Spleen (tissue), 11 donors: ENCODE measurements around the gene HRH2. TPM values are rescaled to one million over a fixed set of nuclear protein-coding genes. Genes with fewer than 3 reads are reported as not detected.

ENCODE experiments used
- DNase-seq: peaks from one replicate; pipeline ENCODE4 v3.0.0-alpha.2; 2020
- H3K27ac ChIP-seq, 8 donors: fragments of 200-600 bp; sonication (generic) in 7 of 8; 1 replicate in 4 of 8; 2 replicates in 4 of 8; pipeline versions ENCODE4 v1.5.0 to v1.8.0; 2016 to 2021; ENCODE audit warnings: inconsistent platforms in 4 of 8, mild to moderate bottlenecking in 4 of 8, moderate library complexity in 1 of 8
- H3K27me3 ChIP-seq, 7 donors: fragments of 200-600 bp; sonication (generic) in 6 of 7; replicated peaks in 1 of 7; 1 replicate in 4 of 7; 2 replicates in 3 of 7; pipeline versions ENCODE4 v1.5.0 to v1.8.0; 2016 to 2021; ENCODE audit warnings: inconsistent platforms in 3 of 7, mild to moderate bottlenecking in 1 of 7
- H3K36me3 ChIP-seq, 6 donors: fragments of 200-600 bp; sonication (generic) in 5 of 6; 1 replicate in 4 of 6; 2 replicates in 2 of 6; pipeline versions ENCODE4 v1.5.0 to v1.8.0; 2016 to 2021; ENCODE audit warnings: inconsistent platforms in 2 of 6
- H3K4me1 ChIP-seq, 6 donors: fragments of 200-600 bp; sonication (generic) in 5 of 6; 1 replicate in 3 of 6; 2 replicates in 3 of 6; pipeline versions ENCODE4 v1.5.0 to v1.8.0; 2016 to 2021; ENCODE audit warnings: inconsistent platforms in 3 of 6
- H3K4me3 ChIP-seq, 8 donors: fragments of 200-600 bp; sonication (generic) in 7 of 8; 1 replicate in 4 of 8; 2 replicates in 4 of 8; pipeline versions ENCODE4 v1.5.0 to v1.8.0; 2016 to 2021; ENCODE audit warnings: inconsistent platforms in 4 of 8, mild to moderate bottlenecking in 4 of 8, moderate library complexity in 2 of 8
- H3K9me3 ChIP-seq, 8 donors: fragments of 200-600 bp; sonication (generic) in 7 of 8; 1 replicate in 4 of 8; 2 replicates in 4 of 8; pipeline versions ENCODE4 v1.5.0 to v1.8.0; 2016 to 2021; ENCODE audit warnings: inconsistent platforms in 4 of 8
- CTCF ChIP-seq, 11 experiments: fragments of 200-600 bp in 7 of 11; fragments of 450-650 bp in 4 of 11; sonication (generic) in 4 of 11; IDR thresholded peaks in 8 of 11; conservative IDR thresholded peaks in 3 of 11; 1 replicate in 7 of 11; 2 replicates in 4 of 11; pipeline versions ENCODE4 v1.4.0 to v1.8.0; 2016 to 2021; ENCODE audit warnings: antibody characterized with exemption in 11 of 11, inconsistent platforms in 4 of 11, mild to moderate bottlenecking in 1 of 11
- POLR2A ChIP-seq, 3 donors: fragments of 450-650 bp; IDR thresholded peaks; one replicate each; pipeline ENCODE4 v1.5.1; 2017; ENCODE audit warnings: antibody characterized with exemption in 3 of 3, mild to moderate bottlenecking in 1 of 3
- POLR2AphosphoS5 ChIP-seq, 3 donors: sonication (generic); formaldehyde crosslinking; IDR thresholded peaks; one replicate each; pipeline ENCODE4 v1.5.1; 2017; ENCODE audit warnings: antibody characterized with exemption in 3 of 3
- WGBS, 5 donors: extraction: QIAGEN DNeasy Blood & Tissue Kit in 3 of 5; methylation state at CpG; one replicate each; pipeline versions ENCODE4 v1.1.5 to v1.1.7; 2013 to 2018; 5-methylcytosine and 5-hydroxymethylcytosine counted together
- intact Hi-C: fragments of 100-400 bp; cut with DNase I; formaldehyde crosslinking; loops from one replicate; pipeline ENCODE4 v1.15.0; 2023; ENCODE audit warnings: low total_unique reads
- polyA plus RNA-seq, 3 donors: library from polyadenylated mRNA; stranded (reverse); fragments of 200-250 nt; gene quantifications; one replicate each; pipeline ENCODE4 v1.2.1, GENCODE V29; 2013
- total RNA-seq, 7 donors: library from RNA; depleted of rRNA in 3 of 7; stranded (reverse); fragments of >200 nt in 3 of 7; fragmentation: NEBNext Ultra II Directional in 4 of 7; extraction: Animal tissue kit (Norgen Biotek cat#: 25700) in 4 of 7; gene quantifications; one replicate each; pipeline versions ENCODE4 v1.1.0 to v1.2.1, GENCODE V29; 2016 to 2021
- donor health status: healthy with polysubstance abuse.
- donor health status: DM: no; HTN: no; CAD: no; lungs with moderate emphysema.
- donor health status: DM: no; HTN: no; CAD: no.
- donor health status: Bipolar disorder and iron deficiency.
- donor health status: healthy.
- donor health status: DM: no; HTN: no; CAD: no.
- donor health status: DM: yes; HTN: yes; CAD: no.

Gene HRH2
- total and polyA plus RNA-seq, 10 donors, result 1.9 to 85.2 (median 22.3) TPM

- H3K4me1 ChIP-seq, result peaks cover 6 to 84% (median 42%) of the 10 kb centered on the region in 6 donors
- intact Hi-C loops, result no loop called here
- WGBS, 5 donors, result 86 to 92% (median 87%) methylated on average over 4 of the region's 4 CpGs
Observed at GRCh38 chr5:175653763-175654162, 4.1 kb upstream of the HRH2 start.

GRCh38 chr5:175654339-175654738 lies 3.5 kb upstream of the HRH2 start:
- no peak overlapping the region for H3K4me3 ChIP-seq
- DNase-seq, result no peak
- TF ChIP-seq POLR2A (IDR thresholded peaks at IDR 0.05) (no peak), POLR2AphosphoS5 (IDR thresholded peaks at IDR 0.05) (no peak), CTCF (IDR thresholded peaks at IDR 0.05 in 8 of 11, conservative IDR thresholded peaks at IDR 0.05 in 3 of 11) (no peak)
- peaks cover 0 to 15% (median 12%) of the 10 kb centered on the region in 8 donors for H3K9me3 ChIP-seq
- intact Hi-C loops, result no loop called here
- H3K36me3 ChIP-seq, result no peaks in the 10 kb centered on the region
- no peak overlapping the region for H3K27ac ChIP-seq
- peaks cover 0 to 41% (median 18%) of the 10 kb centered on the region in 7 donors for H3K27me3 ChIP-seq
- peaks cover 8 to 90% (median 45%) of the 10 kb centered on the region in 6 donors for H3K4me1 ChIP-seq
- 81 to 94% (median 89%) methylated on average over 7 of the region's 7 CpGs for WGBS, 5 donors

More at GRCh38 chr5:175653763-175654162, 4.1 kb upstream of the HRH2 start:
- Histone ChIP-seq H3K9me3 (peaks cover 0 to 20% (median 18%) of the 10 kb centered on the region in 8 donors), H3K27ac (peak overlapping the region in 7 of 8 donors; percentile 6 to 59 (median 49)), H3K4me3 (no peak overlapping the region), H3K27me3 (peaks cover 0 to 35% (median 15%) of the 10 kb centered on the region in 7 donors), H3K36me3 (no peaks in the 10 kb centered on the region)
- no peak for DNase-seq
- no peak for TF ChIP-seq CTCF (IDR thresholded peaks at IDR 0.05 in 8 of 11, conservative IDR thresholded peaks at IDR 0.05 in 3 of 11)
- no peak for TF ChIP-seq POLR2A (IDR thresholded peaks at IDR 0.05)
- no peak for TF ChIP-seq POLR2AphosphoS5 (IDR thresholded peaks at IDR 0.05)

- H3K4me1 ChIP-seq, result peaks cover 8 to 94% (median 48%) of the 10 kb centered on the region in 6 donors
- peaks cover 0 to under 1% (median 0%) of the 10 kb centered on the region in 6 donors for H3K36me3 ChIP-seq
- 73 to 86% (median 82%) methylated on average over 8 of the region's 8 CpGs for WGBS, 5 donors
- intact Hi-C loops, result no loop called here
- no peak for DNase-seq
- peaks cover 0 to 10% (median 8%) of the 10 kb centered on the region in 8 donors for H3K9me3 ChIP-seq
- peaks cover 0 to 45% (median 18%) of the 10 kb centered on the region in 7 donors for H3K27me3 ChIP-seq
- H3K4me3 ChIP-seq, result no peak overlapping the region
- no peak overlapping the region for H3K27ac ChIP-seq
- TF ChIP-seq POLR2AphosphoS5 (IDR thresholded peaks at IDR 0.05), result no peak
- no peak for TF ChIP-seq POLR2A (IDR thresholded peaks at IDR 0.05)
- no peak for TF ChIP-seq CTCF (IDR thresholded peaks at IDR 0.05 in 8 of 11, conservative IDR thresholded peaks at IDR 0.05 in 3 of 11)
Observed at GRCh38 chr5:175654807-175655206, 3.1 kb upstream of the HRH2 start.

GRCh38 chr5:175655411-175655810 lies 2.5 kb upstream of the HRH2 start:
- DNase-seq, result no peak
- intact Hi-C loops, result no loop called here
- TF ChIP-seq POLR2A (IDR thresholded peaks at IDR 0.05), result no peak
- no peak for TF ChIP-seq CTCF (IDR thresholded peaks at IDR 0.05 in 8 of 11, conservative IDR thresholded peaks at IDR 0.05 in 3 of 11)
- TF ChIP-seq POLR2AphosphoS5 (IDR thresholded peaks at IDR 0.05), result no peak
- H3K4me3 ChIP-seq, result no peak overlapping the region
- H3K36me3 ChIP-seq, result peaks cover 0 to 7% (median 0%) of the 10 kb centered on the region in 6 donors
- H3K27me3 ChIP-seq, result peaks cover 0 to 50% (median 18%) of the 10 kb centered on the region in 7 donors
- 50 to 73% (median 69%) methylated on average over 2 of the region's 2 CpGs for WGBS, 5 donors
- no peak overlapping the region for H3K27ac ChIP-seq
- H3K9me3 ChIP-seq, result peaks cover 0 to 4% (median 2%) of the 10 kb centered on the region in 8 donors
- peaks cover 8 to 100% (median 51%) of the 10 kb centered on the region in 6 donors for H3K4me1 ChIP-seq
